ENCODE data around the gene OR6B3.

OR6B3 gene

DNA sequence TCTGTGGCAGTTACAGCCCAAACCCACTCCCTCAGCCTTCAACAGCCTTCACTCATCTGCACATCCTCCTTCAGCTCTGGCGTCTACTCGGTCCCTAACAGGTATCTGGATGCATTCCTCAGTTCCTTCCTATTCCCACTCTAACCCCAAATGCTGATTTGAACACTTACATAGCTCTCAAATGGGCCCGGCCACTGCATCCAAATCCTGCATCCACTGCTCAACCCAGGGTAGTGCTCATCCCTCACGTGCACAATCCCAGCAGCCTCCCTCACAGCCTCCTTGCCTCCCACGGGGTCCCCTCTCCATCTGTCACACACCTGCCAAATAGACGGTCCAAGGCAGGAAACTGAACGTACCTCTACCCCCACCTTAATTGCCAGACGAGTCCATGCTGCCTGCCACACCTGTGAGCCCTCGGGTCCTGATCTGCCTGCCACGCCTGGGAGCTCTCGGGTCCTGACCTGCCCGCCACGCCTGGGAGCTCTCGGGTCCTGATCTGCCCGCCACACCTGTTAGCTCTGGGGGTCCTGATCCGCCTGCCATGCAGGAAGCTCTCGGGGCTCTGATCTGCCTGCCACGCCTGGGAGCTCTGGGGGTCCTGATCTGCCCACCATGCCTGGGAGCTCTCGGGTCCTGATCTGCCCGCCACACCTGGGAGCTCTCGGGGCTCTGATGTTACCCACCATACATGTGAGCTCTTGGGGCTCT is 9.9 kb downstream of the OR6B3 start:
- DNase-seq (ENCODE audit: low read depth) = no peak

DNA sequence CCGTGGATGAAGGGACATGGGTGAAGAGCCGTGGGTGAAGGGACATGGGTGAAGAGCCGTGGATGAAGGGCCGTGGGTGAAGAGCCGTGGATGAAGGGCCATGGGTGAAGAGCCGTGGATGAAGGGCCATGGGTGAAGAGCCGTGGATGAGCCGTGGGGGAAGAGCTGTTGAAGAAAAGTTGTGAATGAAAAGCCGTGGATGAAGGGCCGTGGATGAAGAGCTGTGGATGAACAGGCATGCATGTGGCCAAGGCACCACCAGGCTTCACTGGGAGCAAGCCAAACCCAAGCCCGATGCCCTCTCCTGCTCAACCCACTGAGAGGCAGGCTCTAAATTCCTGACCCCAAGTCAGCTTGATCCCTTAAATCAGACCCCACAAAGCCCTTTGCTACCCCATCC is 10.6 kb downstream of the OR6B3 start:
- DNase-seq (ENCODE audit: low read depth) = no peak

DNA sequence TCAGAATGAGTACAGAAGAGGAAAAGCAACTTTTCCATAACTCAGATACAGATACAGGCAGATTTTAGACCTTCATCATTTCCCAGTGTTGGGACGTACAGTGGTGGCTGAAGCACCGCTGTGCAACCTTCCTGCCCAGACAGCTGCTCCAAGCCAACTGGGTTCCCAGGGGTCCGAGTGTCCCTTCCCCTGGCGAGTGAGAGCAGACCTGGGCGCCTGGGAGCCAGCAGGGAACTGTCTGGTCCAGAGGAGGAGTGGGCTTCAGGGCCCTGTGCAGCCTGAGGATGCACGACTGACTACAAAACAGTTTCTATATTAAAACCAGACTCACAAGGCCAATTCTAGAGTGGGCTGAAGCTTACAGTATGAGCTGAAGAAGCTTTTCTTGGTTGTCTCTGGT is 12.0 kb downstream of the OR6B3 start:
- no peak for DNase-seq (ENCODE audit: low read depth)

DNA sequence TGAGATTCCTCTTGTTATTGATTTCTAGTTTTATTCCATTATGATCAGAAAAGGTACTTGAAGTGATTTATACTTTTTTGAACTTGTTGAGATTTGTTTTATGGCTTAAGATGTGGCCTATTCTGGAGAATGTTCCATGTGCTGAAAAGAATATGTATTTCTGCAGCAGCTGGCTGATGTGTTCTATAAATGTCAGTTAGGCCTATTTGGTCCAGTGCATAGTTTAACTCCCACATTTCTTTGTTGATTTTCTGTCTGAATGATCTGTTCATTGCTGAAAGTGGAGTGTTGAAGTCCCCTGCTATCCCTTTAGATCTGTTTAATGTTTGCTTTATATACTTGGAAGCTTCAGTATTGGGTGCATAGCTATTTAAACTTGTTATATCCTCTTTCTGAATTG is 16.0 kb downstream of the OR6B3 start:
- DNase-seq (ENCODE audit: low read depth) = no peak

DNA sequence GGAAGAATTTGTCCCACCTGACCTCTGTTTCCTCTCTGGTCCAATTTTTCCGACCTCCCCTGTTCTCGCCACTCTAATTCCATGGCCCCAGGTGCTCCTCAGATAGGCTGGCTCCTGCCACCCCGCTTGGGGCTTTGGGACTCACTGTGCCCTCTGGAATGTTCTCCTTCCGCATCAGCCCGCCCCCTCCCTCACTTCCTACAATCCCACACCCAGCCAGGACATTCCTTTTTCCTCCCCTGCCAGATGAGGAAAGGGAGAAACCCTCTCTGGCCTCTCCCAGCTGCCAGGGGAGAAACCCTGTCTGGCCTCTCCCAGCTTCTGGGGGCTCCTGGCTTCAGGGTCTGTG is 20.0 kb downstream of the OR6B3 start:
- no peak for DNase-seq (ENCODE audit: low read depth)

DNA sequence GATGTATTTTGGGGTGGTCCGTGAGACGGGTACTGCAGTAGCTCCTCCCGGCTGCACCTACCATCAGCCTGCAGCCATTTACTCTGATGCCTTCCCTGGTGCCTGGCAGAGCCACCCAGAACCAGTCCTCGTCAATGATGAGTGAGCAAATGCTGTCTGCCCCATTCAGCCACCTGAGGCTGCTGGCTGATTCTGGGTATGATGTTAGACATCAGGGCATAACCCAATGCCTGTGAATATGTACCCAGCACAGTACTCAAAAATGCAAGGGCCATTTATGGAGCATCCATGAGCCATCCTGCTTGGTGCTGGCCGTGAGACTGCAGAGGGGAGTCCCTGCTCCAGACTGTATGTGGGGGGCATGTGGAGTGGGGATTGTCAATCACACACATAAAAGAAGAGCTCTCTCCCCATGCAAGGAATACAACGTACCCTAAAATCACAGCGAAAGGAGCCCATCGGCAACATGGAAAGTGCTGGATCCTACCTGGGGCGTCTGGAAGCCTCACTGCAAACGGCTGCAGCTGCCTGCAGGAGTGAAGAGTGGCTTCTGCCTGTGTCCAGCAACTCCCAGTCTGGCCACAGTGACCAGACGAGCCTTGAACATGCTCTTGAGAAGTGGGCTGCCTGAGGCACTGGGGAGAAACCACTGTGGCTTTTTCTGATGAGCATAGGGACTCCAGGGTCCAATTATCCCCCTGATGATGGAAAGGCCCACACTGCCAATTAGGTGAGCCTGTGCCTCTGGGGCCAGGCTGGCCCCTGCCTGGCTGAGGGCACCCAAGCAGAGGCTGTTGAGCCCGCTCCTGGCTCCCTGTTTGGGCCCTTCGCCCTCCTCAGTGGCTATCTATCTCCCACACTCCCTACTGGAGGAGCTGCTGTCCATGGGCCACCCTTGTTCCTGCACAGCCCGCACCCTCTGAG is 20.7 kb downstream of the OR6B3 start:
- no peak for DNase-seq (ENCODE audit: low read depth)

DNA sequence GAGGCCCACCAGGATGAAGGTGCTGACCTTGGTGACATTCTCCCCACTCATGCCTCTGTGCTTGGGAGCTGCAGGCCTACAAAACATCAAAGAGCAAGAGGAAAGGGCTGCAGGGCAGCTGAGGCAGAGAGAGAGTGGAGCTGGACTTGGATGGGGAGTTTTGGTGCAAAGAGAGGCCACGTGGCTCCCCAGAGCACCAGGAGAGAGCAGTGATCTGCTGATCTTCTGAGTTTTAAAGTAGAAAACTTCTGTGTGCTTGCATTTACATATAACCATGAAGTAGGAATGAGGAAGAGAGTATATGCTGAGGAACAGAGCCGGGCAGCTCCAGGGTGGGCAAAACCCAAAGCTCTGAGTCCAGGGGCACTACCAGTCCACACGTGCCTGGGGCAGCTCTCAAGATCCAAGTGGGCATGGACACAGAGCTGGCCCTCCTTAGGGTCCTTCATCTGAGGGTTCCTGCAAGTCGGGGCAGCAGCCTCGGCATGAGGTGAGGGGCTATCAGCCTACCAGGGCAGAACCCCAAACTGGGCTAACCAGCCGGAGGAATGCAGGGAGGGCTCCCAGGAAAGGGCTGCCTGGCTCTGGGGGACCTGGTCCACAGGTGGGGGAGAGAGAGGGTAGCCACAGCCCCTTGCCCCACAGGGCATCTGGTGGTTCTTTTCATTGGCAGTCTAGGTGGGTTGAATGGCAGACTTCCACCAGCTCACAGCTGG is 22.8 kb downstream of the OR6B3 start, which contains the start of gene OR6B2:
TSS of gene OR6B2 (minus strand) at position 51 of the 716 bp plus-strand sequence. CDS start at position 51, 0 bp downstream.
- no peak for DNase-seq (ENCODE audit: low read depth)

DNA sequence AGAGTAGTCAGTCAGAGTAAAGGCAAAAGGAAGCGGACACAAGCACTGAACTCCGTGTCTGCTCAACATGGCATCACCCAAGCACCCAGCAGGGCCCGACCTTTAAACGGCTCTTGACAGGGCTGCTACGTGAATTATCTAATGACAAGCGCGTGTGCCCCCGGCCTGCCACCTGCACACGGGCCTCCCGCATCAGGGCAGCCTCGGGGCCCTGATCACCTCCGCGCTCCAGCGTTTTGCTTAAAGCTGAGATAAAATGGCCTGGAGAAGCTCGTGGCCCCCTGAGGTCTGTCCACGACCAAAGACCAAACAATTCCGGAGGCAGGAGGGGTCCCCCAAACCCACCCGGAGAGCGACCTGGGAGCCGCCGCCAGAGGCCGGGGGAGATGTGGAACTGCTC is 28.6 kb downstream of the OR6B3 start:
- no peak for DNase-seq (ENCODE audit: low read depth)

DNA sequence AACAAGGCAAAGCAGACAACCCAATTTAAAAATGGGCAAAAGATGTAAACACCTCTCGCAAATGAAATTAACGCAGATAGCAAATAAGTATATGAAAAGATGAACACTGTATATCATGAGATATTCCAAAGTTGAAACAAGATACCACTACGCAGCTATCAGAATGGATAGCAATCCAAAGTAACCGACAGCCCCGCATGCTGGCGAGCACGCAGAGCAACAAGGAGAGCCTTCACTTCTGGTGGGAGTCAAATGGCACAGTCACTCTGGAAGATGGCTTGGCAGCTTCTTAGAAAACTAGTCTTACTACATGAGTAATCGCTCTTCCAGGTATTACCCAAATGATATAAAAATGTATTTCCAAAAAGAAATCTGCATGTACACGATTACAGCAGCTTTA is 29.5 kb downstream of the OR6B3 start:
- DNase-seq (ENCODE audit: low read depth) = no peak

DNA sequence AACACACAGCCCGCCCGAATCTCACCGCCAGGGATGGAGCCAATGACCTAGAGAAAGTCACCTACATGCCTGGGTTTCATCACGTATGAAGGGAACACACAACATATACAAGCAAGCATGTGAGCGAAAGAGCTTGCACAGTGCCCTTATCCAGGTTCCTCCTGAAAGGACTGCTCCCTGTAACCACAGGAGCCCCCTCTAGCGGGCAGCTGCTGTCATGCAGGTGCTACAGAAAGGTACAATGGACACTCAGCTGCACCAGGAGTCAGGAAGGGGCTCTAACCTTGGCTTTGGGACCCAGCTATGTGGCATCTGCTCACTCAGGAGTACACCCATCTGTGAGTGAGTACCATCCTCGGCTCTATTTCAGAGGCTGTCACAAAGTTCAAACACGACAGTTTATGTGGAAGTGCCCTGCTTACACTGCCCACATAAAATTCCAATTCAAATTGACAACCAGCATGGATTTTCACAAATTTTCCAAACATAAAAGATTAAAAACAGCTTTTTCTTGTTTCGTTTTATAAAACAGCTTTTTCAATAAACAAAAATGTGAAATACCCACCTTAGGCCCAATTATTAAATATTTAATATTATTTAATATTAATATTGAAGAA is 31.7 kb downstream of the OR6B3 start:
- DNase-seq (ENCODE audit: low read depth) = no peak

DNA sequence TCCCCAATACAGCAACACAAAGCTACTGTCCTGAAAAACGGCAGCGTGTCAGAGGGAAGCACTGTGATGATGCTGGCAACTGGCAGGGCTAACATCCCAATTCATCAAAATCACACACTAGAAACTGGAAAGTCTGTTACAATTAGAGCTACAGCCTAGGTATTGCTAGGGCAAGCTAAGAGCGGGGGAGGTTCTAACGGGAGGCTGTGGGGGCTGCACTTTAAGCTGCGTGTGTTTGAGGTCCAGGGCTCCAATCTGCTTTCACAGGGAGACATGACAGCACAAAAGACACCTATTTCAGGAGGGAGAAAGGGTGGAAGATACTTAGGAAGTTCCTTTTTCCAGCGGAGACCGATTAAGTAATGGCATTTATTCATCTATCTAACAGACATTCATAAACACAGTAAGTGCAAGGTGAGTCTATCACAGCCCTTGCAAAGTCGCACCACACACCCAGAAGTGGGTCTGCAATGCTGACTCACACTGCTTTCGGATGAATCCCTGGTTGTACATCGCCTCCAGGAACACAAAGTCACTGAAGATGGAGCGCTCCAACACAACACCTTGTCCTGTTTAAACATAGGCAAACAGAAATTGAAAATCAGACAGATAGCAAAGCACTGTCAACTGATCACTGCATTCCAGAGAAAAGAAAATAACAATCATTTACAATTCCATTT is 35.1 kb downstream of the OR6B3 start:
- no peak for DNase-seq (ENCODE audit: low read depth)

DNA sequence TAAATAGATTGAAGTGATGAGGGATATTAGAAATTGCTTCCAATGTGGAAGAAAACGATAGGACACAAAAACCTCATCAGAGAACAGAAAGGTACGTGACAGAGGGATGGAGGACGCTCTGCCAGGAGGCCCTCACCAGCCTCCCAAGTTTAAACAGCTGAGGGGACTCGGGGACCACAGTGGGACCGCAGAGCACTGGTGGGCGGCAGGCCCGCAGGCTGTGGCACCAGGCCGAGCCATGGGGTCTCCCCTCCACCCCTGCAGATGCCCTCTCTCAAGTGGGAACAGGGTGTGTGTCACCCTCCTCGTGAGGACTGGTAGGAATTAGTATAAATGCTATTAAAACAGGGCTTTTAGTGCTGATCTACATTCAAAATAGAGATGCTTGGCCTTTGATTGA is 39.0 kb downstream of the OR6B3 start:
- DNase-seq (ENCODE audit: low read depth) = no peak

DNA sequence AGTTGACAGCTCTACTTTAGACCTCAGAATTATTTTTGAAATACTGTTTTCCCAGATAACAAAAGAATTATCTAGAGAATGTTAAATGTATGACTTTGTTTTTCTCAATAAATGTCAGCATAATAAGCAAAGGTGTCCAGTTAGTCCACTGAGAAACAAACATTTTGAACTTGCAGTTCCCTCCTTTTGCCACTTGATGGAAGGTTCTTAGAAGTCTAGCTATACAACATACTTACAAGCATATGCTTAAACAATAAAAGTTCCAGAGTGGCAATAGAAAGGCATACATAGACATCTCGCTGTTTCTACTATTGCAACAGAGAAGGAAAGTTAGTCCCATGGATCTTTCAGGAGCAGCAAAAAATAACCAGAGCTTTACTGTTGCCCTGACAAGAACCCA is 40.0 kb downstream of the OR6B3 start:
- no peak for DNase-seq (ENCODE audit: low read depth)

DNA sequence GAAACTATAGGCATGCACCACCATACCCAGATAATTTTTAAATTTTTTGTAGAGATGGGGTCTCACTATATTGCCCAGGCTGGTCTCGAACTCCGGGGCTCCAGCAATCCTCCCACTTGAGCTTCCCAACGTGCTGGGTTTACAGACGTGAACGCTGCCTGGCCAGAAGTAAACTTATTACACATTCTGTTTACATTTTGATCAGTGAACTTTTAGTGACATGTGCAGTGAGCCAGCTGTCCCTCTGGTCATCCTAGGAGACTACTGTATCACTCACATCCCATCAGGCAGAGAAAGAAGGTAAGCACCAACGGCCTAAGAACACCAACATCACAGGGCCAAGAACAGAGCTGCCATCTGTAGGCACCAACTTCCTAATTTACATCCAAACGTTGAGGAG is 50.3 kb downstream of the OR6B3 start:
- DNase-seq (ENCODE audit: low read depth) = no peak

DNA sequence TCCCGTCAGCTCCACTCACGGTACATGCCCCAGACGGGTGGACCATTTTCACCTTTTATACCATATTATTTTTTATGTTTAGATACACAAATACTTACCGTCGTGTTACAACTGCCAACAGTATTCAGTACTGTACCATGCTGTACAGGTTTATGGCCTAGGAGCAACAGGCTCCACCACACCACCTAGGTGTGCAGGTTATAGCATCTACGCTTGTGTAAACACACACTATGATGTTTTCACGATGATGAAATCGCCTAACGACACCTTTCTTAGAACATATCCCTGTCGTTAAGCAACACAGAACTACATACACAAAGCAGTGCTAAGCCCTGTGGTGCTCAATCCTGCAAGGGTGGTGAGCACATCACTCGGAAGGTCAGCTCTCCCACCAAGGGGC is 52.6 kb downstream of the OR6B3 start:
- no peak for DNase-seq (ENCODE audit: low read depth)

DNA sequence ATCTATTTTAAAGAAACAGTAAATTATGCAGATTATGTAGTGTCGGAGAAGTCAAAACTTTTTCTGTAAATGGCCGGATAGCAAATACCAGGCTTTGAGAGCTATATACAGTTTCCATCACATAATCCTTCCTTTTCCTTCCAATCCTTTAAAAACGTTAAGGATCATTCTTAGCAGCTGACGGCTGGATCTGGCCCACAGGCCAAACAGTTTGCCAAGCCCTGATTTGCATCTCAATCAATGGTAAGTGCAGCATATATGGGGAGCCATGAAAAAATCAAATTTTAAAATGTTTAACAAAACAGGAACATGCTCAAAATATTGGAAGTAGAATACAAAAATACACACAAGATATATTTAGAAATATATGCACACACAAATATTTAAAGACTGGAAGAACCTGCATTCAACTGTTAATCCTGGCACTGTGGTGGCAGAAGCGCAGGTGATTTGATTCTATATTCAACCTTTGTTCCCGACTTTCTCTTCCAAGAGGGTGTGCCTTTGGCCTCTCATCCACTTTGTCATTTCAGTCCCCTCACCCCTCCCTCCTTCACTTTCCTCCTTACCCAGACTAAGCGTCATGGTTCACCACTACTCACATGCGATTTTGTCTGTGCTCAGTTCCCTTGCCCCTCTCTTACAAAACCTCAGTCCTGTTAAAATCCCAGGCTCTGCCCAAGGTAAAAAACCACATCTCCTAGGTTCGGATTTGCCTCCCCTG is 55.5 kb downstream of the OR6B3 start:
- DNase-seq (ENCODE audit: low read depth) = no peak
